HG03103 (cell line): ENCODE results near the gene EIF2D.
A peak's percentile ranks its signal among the peaks of the same experiment; 100 is the strongest.

Experiments
- ATAC-seq: cut with Tn5 transposase; IDR thresholded peaks from one replicate; pipeline ENCODE4 v1.9.1; 2021; ENCODE audit warnings: low read depth; ENCODE audit not compliant: unreplicated experiment

Gene EIF2D

DNA sequence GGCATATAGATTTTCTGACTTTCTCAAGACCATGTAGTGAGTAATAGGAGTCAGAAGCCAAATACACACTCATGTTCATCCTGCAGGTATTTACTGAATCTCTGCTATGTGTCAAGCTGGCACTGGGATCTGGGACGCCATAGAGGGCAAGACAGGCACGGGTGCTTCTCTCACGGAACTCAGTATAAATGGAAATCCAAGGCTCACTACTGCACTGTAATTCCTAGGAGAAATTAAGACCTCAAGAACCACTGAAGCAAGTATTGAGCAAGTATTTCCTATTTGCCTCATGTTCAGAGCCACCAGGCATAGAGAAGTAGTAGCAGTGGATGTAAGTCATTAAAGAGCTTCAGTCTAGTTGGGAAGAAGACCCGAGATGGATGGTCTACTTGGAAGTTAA lies 38.9 kb downstream of the EIF2D start:
- ATAC-seq, result no peak

DNA sequence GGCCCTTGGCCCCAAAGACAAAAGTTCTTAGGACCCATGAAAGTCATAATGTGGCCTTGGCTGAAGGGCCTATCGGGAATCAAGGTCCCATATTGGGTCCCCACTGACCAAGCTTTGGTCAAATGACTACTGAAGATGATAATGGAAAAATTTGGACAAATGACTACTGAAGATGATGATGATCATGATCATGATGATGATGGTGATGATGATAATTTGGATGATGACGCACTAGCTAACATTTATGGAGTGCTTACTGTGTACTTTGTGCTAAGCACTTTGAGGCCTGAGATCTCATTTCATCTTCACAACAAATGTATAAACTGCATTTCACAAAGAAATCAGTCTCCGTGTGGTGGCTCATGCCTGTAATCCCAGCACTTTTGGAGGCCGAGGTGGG lies 39.4 kb downstream of the EIF2D start:
- no peak for ATAC-seq

DNA sequence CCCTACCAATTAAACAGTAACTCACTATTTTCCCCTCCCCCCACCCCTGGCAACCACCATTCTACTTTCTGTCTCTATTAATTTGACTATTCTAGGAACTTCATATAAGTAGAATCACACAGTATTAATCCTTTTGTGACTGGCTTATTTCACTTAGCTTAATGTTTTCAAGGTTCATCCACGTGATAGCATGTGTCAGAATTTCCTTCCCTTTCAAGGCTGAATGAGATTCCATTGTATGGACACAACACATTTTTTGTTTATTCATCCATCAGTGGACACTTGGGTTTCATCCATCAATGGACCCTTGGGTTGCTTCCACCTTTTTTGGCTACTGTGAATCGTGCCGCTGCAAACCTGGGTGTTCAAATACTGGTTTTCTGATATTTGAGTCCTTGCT lies 41.7 kb downstream of the EIF2D start:
- ATAC-seq, result no peak

DNA sequence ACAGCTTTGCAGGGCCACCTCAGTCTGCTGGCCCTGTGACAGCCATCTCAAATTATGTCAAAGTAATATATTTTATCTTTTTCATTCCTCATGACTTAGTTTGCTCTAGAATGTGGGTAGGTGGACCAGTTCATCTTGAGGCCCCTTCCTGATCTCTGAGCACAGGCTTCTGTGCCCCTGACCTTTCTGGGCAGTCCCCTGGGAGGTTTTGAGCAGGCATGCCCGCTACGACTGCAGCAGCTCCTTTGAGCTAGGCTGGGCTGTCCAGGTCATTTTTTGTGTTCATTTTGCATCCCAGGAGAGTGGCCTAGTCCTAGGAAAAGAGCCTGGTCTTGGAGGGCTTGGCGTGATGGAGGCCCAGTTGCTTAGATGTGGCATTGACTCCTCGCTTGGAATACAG lies 42.7 kb downstream of the EIF2D start:
- ATAC-seq, result no peak

DNA sequence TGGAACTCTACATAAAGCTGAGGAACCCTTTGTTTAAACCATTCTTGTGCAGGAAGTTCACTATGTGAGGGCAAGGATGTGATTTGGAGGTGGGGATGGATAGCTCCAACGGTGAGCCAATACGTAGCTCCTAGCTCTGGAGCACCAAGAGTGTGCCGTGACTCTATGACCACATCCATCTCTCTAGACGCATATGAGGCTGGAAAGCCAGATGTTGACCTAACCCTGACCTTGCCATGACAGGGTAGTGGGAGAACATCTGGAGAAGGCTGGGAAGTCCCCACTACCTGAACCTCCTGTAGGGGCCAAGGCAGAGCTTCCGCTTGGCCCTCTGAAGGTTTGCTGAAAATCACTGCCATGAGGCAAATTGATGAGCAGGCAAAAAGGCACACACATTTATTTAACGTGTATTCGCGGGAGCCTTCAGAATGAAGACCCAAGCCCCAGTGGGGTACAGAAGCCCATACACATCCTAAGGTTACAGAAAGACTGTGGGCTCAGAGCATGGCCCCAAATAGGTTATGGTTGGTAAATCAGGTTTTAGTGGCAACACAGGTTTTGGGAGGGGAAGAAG lies 43.4 kb downstream of the EIF2D start:
- ATAC-seq, result no peak

DNA sequence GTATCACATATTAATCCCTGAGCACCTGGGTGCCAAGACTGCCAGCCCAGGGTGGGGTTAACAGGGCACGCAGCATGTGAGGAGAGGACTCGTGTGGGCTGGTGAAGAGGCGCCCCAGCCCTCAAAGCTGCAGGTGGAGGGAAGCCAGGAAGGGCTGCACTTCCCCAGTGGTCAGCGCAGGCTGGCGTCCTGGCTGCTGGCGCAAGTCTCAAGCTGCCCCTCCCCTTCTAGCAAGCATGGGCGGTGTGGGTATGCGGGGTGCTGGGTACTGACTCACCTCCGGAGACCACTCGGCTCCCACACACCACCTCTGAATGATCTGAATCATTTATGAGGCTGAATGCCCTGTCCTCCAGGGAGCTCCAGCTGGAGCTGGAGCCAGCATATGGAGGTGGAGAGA lies 44.0 kb downstream of the EIF2D start:
- ATAC-seq, result no peak

DNA sequence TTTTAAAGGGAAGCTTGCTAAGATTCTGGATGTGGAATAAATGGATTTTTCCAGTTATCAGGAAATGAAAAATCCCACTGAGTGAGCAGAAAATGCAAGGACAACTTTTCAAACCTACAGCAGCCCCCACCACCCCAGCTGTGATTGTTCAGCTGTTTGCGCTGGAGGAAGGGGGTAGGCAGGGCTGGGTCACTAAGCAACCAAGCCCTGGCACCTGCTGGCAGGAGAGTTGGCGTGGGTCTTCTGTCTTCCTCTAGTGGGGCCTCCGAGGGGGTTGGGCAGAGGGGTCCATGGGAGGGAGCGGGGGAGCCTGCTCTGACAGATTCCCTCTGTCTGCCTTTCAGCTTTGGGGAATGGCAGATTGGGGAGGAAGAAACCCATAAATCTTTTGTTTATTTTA lies 45.3 kb downstream of the EIF2D start:
- no peak for ATAC-seq

DNA sequence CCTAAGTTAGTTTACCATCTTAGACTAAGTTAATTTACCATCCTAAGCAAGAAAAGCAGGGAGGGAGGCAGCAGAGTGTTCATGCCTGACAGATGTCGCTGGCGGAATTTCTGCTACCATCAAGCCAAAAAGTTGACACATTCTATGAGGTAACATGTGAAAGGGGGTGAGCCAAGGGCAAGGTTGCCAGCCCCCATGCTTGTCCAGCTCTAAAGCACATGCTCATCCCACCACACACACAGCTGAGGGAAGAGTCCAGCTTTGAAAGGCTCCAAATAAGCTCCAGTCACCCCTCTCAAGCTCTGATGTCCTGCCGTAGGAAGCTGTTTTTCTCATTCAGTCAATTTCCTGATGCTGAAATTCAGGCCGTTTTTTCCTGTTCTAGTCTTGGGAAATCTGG lies 46.3 kb downstream of the EIF2D start:
- ATAC-seq, result no peak

DNA sequence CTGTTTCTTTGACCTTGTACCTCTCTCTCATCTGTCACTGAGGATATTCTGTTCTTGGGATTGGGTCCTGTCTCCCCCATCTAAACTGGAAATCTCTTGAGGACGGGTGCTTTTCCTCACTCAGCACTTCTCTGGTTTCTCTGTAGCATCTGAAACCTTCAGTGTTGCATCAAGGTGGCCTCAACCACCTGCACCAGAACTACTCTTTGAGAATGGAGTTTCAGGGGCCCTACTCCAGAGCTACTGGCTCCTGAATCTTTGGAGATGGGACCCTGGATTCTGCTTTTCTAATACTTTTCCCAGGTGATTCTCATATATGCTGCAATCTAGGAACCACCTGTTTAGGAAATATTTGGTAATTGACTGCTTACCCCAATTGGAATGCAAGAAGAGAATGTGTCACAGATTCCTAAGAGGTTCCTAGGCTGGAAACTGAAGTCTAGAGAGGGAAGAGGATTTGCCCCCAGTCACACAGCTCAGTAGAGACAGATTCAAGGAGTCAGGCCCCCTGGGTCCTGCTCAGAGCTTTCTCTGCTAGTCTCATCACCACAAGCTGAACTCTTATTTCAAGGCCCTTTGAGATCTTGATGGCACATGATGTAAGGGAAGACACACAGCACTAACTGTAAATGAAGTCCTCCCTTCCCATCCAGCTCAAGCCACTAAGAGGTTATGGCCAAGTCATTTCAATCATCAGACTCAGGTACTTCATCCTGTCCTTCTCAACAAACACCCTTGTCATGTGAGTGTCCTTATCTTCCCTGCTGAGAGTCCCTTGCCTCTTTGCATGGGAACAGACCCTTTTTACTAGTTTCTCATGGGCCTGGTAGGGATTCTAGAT lies 48.7 kb downstream of the EIF2D start:
- peak; percentile 32 for ATAC-seq

DNA sequence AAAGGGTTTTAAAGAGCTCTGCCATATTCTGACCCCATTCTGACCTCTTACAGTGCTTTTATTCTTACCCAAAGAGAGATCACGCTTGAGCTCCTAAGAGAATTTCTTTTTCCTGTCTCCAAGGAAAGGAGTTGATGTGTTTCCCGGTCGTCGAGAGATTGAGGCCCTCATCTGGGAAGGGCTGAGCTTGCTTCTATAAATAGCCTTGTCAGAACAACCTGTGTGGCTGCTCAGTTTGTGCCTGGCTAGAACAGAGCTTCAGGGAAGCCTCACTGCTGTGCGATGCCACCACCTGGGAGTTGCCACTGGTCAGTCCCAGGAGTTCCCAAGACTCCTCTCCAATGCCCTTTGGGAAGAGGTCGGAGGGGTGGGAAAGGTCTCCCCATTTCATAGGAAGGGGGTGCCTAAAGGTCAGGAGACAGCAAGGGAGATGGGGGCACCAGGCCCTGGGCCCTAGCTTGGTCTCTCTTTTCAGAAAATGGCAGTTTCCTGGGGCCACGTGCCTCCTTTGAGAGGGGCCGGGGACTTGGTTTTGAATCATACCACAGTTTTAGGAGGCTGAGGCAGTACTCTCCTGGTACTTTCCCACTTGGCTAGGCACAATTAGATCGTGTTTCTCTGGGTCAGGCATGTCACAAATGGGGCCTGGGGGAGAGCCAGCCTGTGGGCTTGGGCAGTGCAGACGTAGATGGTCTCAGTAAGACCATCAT lies 52.1 kb downstream of the EIF2D start:
- no peak for ATAC-seq

DNA sequence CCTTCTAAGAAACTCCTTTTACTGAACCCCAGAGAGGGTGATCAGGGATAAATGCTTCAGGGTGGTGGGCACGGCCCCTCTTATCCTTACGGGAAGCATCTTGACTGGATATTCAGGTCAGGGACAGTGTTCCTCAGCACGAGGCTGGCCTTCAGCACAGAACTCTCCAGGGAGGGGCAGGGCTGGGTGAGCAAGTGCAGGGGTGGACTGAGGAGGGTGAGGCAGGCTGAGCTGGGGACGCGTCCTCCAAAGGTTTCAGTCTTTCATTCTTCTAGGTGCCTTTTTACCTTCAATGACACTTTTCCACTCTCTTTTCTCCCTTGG lies 52.6 kb downstream of the EIF2D start:
- ATAC-seq, result no peak

DNA sequence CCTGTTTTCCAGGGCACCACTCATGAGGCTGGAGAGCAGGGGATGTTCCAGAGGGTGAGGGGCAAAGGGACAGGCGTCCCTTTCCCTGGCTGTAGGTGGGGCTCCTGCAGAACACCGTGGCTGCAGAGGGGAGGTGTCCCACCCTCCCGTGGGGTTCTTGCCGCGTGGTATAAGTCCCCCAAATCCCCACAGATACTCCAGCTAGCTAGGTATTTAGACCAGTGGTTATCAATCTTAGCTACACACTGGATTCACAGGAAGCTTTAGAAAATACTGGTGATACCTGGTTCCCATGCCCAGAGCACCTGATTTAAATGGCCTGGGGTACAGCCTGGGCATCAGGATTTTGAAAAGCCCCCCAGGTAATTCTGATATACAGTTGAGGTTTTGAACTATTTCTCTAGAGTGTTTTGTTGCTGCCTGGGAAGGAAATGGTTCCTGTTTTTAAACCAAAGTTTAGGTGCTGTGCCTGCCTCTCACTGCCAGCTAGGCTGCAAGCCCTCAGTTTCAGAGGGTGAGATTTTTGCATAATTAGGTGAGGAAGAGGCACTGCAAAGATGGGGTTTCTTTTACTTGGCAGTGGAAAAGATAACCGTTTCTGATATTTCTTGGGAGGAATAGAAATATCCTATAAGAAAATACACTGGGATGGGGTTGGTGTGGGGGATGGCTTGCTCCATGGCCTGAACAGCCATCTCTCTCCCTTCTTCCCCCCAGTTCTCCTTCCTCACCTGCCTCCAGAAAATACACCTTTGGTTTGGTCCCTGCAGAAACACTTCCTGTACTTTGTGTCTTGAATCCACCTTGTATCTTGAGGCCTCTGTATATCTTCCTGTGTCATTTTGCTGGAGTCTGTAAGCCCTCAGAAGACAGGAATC lies 53.2 kb downstream of the EIF2D start:
- ATAC-seq, result no peak

DNA sequence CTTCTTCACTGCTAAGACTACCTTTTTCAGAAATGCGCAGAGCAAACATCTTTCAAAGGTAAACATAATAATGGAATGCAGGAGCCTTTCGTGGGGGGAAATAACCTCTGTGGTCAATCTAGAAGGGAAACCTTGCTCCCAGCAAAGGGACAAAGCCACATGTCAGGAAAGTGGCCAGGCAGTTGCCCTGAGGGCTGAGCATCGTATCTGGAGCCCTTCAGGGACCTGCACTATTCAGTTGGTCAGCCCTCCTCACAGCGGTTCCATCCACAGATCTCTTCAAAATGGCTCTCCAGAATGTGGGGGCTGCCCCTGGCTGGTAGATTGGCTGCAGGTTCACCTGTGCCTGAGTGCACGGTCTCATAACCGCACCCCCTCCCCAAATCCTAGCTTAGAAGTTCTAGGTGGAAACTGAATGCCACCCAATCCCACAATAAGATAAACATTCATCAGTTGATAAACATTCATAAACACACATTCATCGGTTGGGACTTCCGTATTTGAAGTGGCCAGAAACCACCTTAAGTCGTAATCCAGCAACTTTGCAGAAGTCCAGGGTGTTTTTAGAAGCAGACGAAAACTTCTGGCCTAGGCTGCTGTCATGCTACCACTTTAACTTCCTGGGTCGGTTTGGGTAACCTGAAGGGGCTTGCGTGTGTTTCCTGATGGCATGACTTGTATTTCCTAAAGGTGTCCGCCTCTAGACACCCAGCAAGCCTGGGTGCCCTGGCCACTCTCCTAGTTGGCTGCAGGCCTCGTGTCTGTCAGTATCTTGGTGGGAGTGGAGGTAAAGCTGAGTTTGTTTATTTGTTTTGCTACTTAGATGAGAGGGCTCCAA lies 54.4 kb downstream of the EIF2D start:
- no peak for ATAC-seq

DNA sequence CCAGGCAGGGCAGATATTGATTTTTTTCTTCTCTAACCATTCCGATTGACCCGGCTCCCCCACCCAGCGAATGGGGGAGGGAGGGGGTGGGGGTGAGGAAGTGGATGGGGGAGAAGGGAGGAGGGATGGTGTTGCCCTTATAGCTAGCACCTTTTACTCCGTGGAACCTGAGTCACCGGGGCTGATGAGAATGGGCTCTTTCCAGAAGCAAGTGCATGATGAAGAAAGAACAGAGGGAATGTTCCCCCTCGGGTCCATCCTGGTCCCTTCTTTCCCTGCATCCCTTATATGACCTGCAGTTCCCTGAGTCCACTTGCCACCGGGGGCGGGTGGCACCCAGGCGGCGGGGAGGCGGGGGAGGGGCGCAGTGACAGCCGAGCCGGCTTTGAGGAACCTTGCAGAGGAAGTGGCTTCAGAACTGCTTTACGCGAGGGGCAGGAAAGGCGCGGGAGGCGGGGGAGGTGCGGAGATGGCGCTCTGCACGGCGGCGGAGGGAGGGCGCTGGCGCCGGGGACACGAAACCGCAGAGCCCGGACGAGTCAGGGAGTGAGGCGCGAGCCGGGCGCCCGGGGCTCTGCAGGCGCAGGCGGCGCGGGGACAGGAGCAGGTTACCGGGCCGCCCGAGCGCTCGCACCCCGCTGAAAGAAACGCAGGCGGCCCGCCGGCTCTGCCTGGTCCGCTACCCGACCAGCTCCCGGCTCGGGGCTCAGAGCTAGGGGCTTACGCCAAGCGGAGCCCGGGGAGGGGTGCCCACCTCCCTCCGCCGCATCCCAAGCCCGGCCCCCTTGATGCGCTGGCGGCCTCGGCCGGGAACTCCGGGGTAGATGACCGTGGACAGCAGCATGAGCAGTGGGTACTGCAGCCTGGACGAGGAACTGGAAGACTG lies 55.3 kb downstream of the EIF2D start:
- ATAC-seq, result peak; percentile 54

DNA sequence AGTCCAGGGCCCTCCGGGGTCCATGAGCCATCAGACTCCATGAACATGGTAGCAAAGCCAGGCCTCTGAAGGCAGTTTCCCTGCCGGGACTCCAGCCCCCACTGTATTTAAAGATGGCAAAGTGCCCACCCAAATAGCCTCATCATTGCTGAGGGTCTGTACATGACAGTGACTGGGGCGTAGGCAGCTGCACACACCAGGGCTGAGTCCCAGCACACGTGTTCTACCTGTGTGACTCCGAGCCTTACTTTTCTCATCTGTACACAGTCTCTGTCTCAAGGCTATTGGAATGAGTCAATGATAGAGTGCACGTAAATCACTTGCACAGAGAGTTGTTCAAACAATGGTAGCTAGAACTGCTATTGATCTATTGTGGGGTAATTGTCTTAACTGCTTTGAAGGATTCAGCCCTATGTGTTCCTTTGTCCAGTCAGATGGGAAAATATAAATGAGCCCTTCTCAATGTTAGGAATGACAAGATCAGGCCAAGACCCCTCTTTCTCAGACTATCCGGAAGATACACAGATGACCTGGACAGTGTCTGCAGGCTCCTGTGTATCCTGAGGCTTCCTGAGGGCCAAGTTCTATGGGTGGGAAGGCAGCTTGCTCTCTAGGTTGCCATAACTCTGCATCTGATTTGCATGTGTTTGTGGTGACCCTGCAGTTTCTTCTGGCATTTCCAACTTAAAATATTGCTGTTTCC lies 56.1 kb downstream of the EIF2D start:
- ATAC-seq, result no peak

DNA sequence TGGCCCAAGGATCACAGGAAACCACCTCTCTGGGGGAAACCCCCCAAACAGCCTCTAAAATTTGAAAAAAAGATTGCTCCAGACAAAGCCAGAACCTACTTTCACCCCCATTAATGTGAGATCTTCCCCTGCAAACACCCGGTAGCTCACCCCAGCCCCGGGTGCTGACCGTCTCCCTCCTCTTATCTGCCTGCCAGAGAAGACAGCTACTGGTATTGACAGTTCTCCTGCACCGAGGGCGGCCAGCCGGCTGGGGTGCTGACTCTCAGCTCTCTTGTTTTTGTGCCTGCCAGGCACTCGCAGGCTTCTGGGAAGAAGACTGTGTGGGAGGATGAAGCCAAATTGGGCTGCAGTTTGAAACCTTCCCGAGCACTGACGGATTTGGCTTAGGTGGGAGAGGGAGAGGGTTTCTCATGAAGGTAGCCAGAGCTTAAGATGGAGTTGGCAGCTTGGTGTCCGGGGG lies 56.8 kb downstream of the EIF2D start:
- no peak for ATAC-seq

DNA sequence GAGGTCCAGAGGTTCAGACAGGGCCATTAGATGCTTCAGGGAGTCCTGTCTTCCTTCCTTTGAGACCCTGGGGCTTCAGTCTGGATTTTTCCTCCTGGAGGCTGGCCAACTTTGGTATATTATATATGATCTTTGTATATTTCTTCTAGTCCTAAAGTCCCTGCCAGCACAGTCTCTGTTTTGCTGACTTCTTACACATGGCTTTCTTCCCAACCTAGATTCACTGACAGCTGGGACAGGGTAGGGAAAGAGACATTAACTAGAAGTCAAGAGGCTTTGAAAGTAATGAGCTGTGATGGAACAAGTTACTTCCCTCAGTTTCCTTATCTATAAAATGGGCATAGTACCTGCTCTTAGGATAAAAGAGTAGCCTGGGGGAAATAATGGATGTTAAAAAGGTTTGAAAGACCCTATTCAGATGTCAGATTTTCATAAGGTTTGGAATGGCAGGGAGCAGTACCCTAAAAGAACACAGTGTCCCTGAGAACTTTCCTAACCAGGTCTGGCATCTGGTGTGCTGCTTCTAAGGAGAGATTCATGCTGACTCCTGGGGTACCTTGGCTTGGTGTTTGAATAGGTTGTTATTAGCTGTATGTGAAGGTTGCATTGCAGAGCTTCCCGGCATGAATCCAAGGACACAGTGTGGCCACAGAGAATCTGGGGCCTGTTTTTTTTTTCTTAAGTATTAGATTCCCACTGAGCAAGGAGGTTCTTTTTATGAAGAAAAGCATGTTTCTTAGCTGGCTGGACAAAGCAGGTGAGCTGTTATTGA lies 57.4 kb downstream of the EIF2D start:
- no peak for ATAC-seq

DNA sequence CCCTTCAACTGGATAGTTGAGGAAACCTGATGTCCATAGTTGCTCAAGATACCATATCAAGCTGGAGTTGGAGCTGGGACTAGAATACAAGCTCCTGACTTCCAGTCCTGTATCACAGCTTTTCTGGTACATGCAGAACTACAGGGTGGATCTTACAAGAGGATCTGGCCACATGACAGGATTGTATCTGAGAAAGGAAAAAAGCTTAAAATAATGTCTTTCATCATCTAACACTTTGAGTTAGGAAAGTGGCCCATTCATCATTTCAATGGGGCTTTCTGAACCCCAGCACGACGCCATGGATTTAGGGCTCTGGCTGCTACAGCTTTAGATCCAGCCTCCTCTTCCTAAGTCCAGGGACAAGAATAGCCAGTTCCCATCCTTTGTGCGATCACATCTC lies 58.1 kb downstream of the EIF2D start:
- ATAC-seq, result no peak
